HG03354 (cell line): Measurements from ENCODE around the gene TCOF1.

Experiments used
- ATAC-seq: cut with Tn5 transposase; IDR thresholded peaks from one replicate; pipeline ENCODE4 v1.9.1; 2021; ENCODE audit warnings: mild to moderate bottlenecking; ENCODE audit not compliant: unreplicated experiment, poor library complexity, severe bottlenecking

The TCOF1 gene

GRCh38 chr5:150400316-150401075 lies 43.0 kb downstream of the TCOF1 start:
- ATAC-seq = no peak

GRCh38 chr5:150401076-150401375 lies 43.5 kb downstream of the TCOF1 start:
- no peak for ATAC-seq

DNA sequence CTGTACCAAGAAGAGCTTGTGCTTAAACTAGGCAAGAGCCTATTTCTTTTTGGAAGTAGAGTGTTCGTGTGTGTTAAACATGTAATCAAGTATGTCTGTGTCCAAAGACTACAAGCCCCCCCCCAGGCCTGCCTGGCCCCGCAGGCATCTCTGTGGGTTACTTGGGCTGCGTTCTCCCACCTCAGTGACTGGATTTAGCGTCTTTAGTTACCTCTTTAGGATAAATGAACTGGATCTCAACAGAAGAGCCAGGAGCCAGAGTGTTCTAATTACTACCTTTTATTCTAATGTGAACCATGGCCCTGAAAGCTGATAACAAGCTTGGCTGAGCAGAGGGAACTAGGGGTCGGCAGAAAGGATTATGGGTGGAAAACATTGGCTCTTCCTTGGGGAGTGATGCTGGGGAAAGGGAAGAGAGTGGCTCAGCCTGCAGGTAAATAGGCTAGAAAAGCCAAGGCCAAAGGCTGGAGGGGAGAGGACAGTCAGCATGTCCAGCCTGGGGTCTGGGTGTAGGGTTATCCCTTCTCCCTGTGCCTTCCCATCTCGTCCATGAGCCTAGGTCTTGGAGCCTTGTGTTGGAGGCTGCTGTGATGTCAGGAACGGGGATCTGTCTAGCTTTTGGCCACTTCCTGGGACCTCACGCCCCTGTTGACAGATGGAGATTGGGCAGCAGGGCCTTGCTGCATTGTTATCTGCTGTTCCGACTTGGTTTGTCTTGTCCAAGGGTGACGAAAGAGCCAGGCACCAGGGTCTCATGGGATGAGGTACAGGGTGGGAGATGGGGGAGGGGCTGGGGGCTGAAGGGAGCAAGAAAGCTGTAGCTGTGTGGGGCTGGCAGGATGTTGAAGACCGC lies 44.1 kb downstream of the TCOF1 start:
- no peak for ATAC-seq

- no peak for ATAC-seq
Measured at GRCh38 chr5:150402229-150402773, 44.8 kb downstream of the TCOF1 start.

- ATAC-seq = no peak
Measured at GRCh38 chr5:150402901-150403342, 45.4 kb downstream of the TCOF1 start.

GRCh38 chr5:150404121-150404520 lies 46.6 kb downstream of the TCOF1 start:
- no peak for ATAC-seq

DNA sequence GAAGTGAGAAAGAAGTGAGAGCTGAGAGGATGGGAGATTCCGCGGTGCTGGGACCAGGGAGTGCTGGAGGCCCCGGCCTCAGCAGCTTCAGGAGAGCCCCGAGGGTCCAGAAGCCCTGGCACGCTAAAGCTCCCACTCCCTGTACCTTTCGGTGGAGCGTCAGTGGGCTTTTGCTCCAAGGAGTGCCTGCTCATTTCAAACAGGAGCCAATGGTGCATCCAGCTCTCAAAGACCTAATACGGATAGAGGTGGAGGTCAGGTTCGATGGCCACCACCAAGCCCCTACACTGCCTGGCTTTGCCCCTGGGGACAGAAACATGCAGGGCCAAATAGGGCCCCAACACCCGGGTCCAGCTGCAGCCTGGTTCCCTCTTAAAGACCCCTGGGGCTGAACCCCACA lies 47.0 kb downstream of the TCOF1 start:
- no peak for ATAC-seq

GRCh38 chr5:150404941-150405816 lies 47.7 kb downstream of the TCOF1 start:
- ATAC-seq = no peak

- ATAC-seq = no peak
Measured at GRCh38 chr5:150406103-150406722, 48.7 kb downstream of the TCOF1 start.

DNA sequence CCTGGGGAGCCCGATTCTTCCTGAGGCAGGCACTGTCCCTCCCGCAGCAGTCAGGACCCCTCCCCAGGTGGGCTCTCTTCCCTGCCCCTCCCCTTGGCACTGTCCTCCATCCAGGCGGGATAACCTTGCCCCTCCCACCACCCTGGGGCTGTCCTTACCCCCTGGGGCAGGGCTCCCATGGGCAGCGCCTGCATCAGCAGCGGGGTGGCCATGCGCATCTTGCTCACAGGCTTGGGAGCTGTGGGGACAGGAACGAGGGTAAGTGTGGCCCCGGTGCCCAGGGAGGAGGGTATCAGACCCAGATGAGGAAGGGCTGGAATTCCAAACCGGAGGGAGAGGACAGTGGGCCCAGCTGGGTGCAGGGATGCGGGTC lies 49.2 kb downstream of the TCOF1 start:
- ATAC-seq = no peak

- ATAC-seq = no peak
Measured at GRCh38 chr5:150407096-150407720, 49.7 kb downstream of the TCOF1 start.

GRCh38 chr5:150408231-150408943 lies 50.9 kb downstream of the TCOF1 start:
- no peak for ATAC-seq

DNA sequence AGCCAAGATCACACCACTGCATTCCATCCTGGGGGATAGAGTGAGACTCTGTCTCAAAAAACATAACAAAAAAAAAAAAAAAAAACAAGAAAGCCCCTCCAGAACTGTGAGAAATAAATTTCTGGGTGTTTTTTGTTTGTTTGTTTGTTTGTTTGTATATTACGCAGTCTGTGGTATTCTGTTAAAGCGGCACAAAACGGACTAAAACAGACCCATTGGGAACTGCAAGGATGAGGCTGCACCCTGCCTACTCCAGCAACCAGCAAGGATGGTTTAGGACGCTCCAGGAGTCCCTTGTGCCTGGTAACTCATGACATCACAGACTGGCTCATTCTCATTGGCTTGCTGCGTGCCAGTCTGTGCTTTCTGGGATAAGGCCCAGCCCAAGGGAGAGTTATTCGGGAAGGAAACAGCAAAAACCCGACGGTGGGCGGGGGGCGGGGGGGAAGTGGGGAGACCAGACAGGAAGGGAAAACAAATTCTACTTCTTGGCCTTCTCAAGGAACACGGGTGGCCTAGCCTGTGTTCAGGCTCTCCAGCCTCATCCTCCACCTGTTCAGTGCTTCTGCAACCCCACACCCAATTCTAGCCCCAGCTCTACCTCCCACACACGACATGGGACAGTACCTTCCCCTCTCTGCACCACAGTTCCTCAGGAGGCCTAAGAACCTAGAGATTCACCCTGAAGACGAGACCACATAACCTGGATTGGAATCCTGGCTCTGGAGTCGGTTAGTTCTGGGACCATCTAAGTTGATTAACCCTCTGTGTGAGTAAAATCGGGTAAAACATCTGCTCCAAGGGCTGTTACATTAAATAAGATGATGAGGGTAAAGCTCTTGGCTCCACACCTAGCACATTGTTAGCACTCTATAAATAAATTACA lies 52.4 kb downstream of the TCOF1 start:
- ATAC-seq = peak; percentile 29

GRCh38 chr5:150410524-150411244 lies 53.2 kb downstream of the TCOF1 start:
- ATAC-seq = peak; percentile 13

DNA sequence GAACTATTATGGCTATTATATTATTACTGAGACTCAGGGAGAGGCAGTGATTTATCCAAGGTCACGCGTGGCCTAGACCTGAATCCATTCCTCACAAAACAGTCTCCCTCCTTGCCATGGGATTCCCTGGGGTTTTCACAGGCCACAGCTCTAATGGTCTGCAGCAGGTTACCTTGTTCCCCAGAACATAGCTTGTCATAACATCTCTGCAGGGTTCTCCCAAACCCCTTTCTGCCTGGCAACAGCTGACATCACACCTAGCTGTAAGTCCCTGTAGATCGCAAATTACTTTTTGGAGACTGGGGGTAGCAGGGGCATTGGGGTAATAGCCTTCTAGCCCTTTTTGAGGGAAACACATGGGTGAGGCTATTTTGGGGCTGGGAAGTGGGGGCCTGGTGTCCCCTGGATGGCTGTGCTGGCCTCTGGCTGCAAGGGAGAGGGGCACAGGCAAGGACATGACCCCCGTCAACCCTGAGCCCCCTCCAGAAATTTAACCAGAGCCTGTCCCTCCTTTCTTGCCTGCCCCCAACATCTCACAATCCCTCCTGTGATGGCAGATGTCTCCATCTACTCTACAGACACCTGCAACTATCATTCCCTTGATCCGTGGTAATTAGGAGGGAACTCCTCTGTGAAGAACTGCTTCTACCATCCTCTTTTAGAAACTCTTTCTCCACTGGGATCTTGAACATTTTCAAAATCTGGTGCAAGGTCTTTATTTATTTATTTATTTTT lies 53.9 kb downstream of the TCOF1 start:
- ATAC-seq = peak; percentile 11
